OCI-LY7 (cell line): Measurements from ENCODE around the gene NAT16.

Experiments used
- EZH2phosphoT487 ChIP-seq: fragments of 200-600 bp; sonication (generic); IDR thresholded peaks from 2 replicates; pipeline ENCODE4 v1.6.1; 2018; ENCODE audit warnings: low read depth, borderline replicate concordance, mild to moderate bottlenecking, mixed run types, antibody characterized with exemption, low read length, moderate library complexity, mixed read lengths
- TF ChIP-seq, protein P1 (sequence below): fragments of 200-600 bp; sonication (generic); conservative IDR thresholded peaks from 2 replicates; pipeline ENCODE4 v1.5.1; 2014; ENCODE audit warnings: mild to moderate bottlenecking, antibody characterized with exemption, low read length, moderate library complexity, mixed read lengths

DNA sequence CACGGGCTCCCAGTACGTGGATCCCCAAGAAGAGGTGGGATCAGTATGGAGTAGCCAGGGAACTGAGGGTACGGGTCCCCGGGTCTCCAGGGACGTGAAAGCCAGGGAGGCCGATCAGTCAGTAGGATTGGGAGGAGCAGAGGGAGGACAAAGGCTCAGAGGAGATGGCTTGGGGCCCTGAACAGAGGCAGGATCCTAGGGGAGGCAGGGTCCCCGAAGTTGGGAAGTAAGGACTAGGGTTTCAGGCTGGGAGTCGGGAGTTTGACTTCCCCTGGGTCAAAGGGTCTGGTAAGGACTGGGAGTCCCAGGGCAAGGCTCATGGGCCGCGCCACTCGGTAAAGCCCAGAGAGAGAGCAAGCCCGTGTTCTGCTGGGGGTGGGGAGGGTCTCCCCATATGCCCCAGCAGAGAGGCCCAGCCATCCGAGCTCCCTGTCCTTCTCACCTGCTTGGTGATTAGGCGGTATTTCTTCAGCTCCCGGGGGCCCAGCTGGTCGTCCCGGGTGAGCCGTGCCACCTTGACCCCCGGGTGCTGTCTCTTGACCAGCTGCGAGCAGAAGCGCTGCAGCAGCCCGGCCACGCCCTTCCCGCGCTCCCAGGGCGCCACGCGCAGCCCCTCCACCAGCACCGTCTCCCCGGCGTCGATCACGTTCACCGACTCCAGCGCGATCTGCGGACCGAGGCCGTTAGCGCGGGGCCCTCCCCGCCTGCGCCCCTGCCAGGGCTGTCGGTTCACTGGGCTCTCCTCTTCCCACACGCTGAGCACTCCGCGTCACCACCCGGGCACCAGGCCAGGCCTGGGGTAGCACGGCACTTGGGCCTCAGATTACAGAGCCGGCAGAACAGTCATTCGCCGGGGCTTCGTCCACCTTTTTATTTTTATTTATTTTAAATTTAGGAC, 7.0 kb downstream of the NAT16 start:
- TF ChIP-seq, protein P1, sequence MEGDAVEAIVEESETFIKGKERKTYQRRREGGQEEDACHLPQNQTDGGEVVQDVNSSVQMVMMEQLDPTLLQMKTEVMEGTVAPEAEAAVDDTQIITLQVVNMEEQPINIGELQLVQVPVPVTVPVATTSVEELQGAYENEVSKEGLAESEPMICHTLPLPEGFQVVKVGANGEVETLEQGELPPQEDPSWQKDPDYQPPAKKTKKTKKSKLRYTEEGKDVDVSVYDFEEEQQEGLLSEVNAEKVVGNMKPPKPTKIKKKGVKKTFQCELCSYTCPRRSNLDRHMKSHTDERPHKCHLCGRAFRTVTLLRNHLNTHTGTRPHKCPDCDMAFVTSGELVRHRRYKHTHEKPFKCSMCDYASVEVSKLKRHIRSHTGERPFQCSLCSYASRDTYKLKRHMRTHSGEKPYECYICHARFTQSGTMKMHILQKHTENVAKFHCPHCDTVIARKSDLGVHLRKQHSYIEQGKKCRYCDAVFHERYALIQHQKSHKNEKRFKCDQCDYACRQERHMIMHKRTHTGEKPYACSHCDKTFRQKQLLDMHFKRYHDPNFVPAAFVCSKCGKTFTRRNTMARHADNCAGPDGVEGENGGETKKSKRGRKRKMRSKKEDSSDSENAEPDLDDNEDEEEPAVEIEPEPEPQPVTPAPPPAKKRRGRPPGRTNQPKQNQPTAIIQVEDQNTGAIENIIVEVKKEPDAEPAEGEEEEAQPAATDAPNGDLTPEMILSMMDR, result no peak
- no peak for TF ChIP-seq EZH2phosphoT487
